Measurements from ENCODE around the gene TOP2A. TPM values are rescaled to one million over a fixed set of nuclear protein-coding genes. Genes with fewer than 3 reads are reported as not detected.
A peak's percentile ranks its signal among the peaks of the same experiment; 100 is the strongest.

Gene TOP2A
- total RNA-seq, 6 experiments from 2014 or later = 0.22 to 7.3 (median 3.0) TPM

GRCh38 chr17:40355123-40355803, 62.4 kb downstream of the TOP2A start:
- no peaks in the 10 kb centered on the region for H3K9me3 ChIP-seq
- peaks cover 0 to 60% (median 32%) of the 10 kb centered on the region in 4 donors for H3K4me1 ChIP-seq
- TF ChIP-seq, protein P1, sequence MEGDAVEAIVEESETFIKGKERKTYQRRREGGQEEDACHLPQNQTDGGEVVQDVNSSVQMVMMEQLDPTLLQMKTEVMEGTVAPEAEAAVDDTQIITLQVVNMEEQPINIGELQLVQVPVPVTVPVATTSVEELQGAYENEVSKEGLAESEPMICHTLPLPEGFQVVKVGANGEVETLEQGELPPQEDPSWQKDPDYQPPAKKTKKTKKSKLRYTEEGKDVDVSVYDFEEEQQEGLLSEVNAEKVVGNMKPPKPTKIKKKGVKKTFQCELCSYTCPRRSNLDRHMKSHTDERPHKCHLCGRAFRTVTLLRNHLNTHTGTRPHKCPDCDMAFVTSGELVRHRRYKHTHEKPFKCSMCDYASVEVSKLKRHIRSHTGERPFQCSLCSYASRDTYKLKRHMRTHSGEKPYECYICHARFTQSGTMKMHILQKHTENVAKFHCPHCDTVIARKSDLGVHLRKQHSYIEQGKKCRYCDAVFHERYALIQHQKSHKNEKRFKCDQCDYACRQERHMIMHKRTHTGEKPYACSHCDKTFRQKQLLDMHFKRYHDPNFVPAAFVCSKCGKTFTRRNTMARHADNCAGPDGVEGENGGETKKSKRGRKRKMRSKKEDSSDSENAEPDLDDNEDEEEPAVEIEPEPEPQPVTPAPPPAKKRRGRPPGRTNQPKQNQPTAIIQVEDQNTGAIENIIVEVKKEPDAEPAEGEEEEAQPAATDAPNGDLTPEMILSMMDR (IDR thresholded peaks at IDR 0.05) = peak; percentile 94 to 99 (median 97)
- TF ChIP-seq POLR2A (IDR thresholded peaks at IDR 0.05) = no peak
- WGBS (ENCODE audit: insufficient coverage, low coverage, low lambda C conversion rate, missing lambda C conversion rate) = 18% methylated on average over 9 of the region's 29 CpGs
- peak overlapping the region in 2 of 3 donors; percentile 24 to 28 for H3K27ac ChIP-seq
- no peaks in the 10 kb centered on the region for H3K27me3 ChIP-seq
- DNase-seq (peak; percentile 79 to 82 (median 80)), ATAC-seq (peak; percentile 47 to 57 (median 48))
- H3K4me3 ChIP-seq = peak overlapping the region in 1 of 3 donors; percentile 3
- peaks cover 0 to 19% (median 11%) of the 10 kb centered on the region in 4 donors for H3K36me3 ChIP-seq
- intact Hi-C loops (cut with DNase I) = loop anchor here in 1 of 2 donors (5.0 kb wide), 2 partner anchors 48 to 62 kb away; partner anchors contain the start of genes RARA and TOP2A

- TF ChIP-seq POLR2A (IDR thresholded peaks at IDR 0.05) = no peak
- TF ChIP-seq, protein P1 (IDR thresholded peaks at IDR 0.05) = no peak
- Histone ChIP-seq H3K36me3 (peaks cover 0 to 25% (median 11%) of the 10 kb centered on the region in 4 donors), H3K4me1 (peaks cover 0 to 68% (median 36%) of the 10 kb centered on the region in 4 donors), H3K9me3 (no peaks in the 10 kb centered on the region), H3K27ac (peak overlapping the region in 2 of 3 donors; percentile 24 to 28), H3K4me3 (peak overlapping the region; percentile 16 to 44 (median 24)), H3K27me3 (no peaks in the 10 kb centered on the region)
- WGBS (ENCODE audit: insufficient coverage, low coverage, low lambda C conversion rate, missing lambda C conversion rate) = 26% methylated on average over 5 of the region's 30 CpGs
- ATAC-seq (no peak), DNase-seq (peak in 1 of 3 donors; percentile 57)
- intact Hi-C loops (cut with DNase I) = loop anchor here (5.0 kb wide), 2 partner anchors 47 to 63 kb away; partner anchors contain the start of genes RARA (in 2 of the 2) and TOP2A (in 1 of the 2)
Observed at GRCh38 chr17:40354221-40355122, 63.2 kb downstream of the TOP2A start.

- no peaks in the 10 kb centered on the region for H3K9me3 ChIP-seq
- 16% methylated on average over 6 of the region's 9 CpGs for WGBS (ENCODE audit: insufficient coverage, low coverage, low lambda C conversion rate, missing lambda C conversion rate)
- no peaks in the 10 kb centered on the region for H3K27me3 ChIP-seq
- H3K36me3 ChIP-seq = peaks cover 0 to 30% (median 14%) of the 10 kb centered on the region in 4 donors
- TF ChIP-seq POLR2A (IDR thresholded peaks at IDR 0.05) = no peak
- TF ChIP-seq, protein P1 (IDR thresholded peaks at IDR 0.05) = no peak
- peak; percentile 69 to 80 (median 77) for DNase-seq
- ATAC-seq = peak; percentile 43 to 59 (median 45)
- peak overlapping the region; percentile 13 to 91 (median 31) for H3K27ac ChIP-seq
- peaks cover 8 to 81% (median 42%) of the 10 kb centered on the region in 4 donors for H3K4me1 ChIP-seq
- peak overlapping the region; percentile 16 to 44 (median 42) for H3K4me3 ChIP-seq
- intact Hi-C loops (cut with DNase I) = loop anchor here in 1 of 2 donors (5.0 kb wide), 1 partner anchor 46 kb away; the partner anchor contains the start of gene RARA
Observed at GRCh38 chr17:40352779-40353394, 64.8 kb downstream of the TOP2A start.
